ENCODE measurements around the gene SLC2A6.

DNA sequence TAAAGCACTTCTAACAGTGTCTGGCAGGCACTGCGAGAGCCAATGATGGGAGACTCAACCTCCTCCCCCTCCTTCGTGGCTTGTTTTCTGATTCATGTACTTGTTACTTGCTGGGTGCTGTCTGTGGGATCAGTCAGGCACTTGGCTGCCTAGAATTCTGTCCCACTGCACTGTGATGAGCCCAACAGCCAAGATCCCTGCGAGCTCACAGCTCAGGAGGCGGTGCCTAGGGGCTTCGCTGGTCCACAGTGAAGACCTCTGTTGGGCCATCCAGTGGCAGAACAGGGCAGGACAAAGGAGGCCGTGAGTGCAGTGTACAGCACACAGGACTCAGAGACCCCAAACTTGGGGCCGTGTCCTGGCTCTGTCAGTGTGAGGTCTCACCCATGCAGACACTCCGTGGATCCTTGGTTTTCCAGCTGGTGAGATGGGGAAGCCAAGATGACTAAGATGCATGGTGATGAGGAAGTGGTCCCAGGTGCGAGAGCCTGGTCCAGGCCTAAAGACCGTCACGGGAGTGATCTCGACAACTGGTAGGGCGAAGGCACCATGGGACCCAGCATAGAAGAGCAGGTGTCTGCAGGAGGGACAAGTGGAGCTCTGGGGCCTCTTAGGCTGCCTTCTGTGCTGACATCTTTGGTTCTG, 26.4 kb upstream of the SLC2A6 start:
- TF ChIP-seq POLR2A (IDR thresholded peaks at IDR 0.05) (no peak), CTCF (IDR thresholded peaks at IDR 0.05) (no peak)
